Measurements from ENCODE around the gene APOL1. TPM values are rescaled to one million over a fixed set of nuclear protein-coding genes. Genes with fewer than 3 reads are reported as not detected.

APOL1 gene
- polyA plus RNA-seq, 2 of the 4 experiments (the other 2 are of a cell fraction) = 2.0 to 6.5 TPM

GRCh38 chr22:36291831-36292740, 39.2 kb downstream of the APOL1 start:
- H3K9me3 ChIP-seq = no peaks in the 10 kb centered on the region
- DNase-seq (ENCODE audit: low read depth in 1 of 2, low spot score in 1 of 2) (no peak), ATAC-seq (no peak; a peak in 2 of 6 replicates), FAIRE-seq (no peak)
- H3K4me3 ChIP-seq = no peak overlapping the region
- ChIA-PET POLR2A (no interaction called here), CTCF (interaction anchor here (0.6 to 3.8 kb wide), 4 partner anchors 10 to 178 kb away, joined by 3 to 18 read pairs (median 8); no protein-coding TSS in a partner anchor)
- no peak overlapping the region for H3K27ac ChIP-seq
- H3K4me2 ChIP-seq = no peak overlapping the region
- WGBS (ENCODE audit: missing lambda C conversion rate) = 92% methylated on average over 23 of the region's 29 CpGs
- no peaks in the 10 kb centered on the region for H3K4me1 ChIP-seq
- TF ChIP-seq CTCF (IDR thresholded peaks at IDR 0.05) (no peak), CHD2 (IDR thresholded peaks at IDR 0.05; ENCODE audit: low read length, partially characterized antibody) (no peak), HEYL (CRISPR knock-in tag; IDR thresholded peaks at IDR 0.05) (no peak), GATA3 (IDR thresholded peaks at IDR 0.05; ENCODE audit: borderline replicate concordance) (no peak), EHMT2 (IDR thresholded peaks at IDR 0.05; ENCODE audit: low read depth) (no peak), ZSCAN20 (CRISPR knock-in tag; IDR thresholded peaks at IDR 0.05) (no peak), RCOR1 (IDR thresholded peaks at IDR 0.05; ENCODE audit: low read depth, low read length) (no peak), HES2 (IDR thresholded peaks at IDR 0.05) (no peak), KDM1A (IDR thresholded peaks at IDR 0.05; ENCODE audit: low read depth) (no peak), MAFK (IDR thresholded peaks at IDR 0.05; ENCODE audit: partially characterized antibody) (no peak), POLR2AphosphoS2 (conservative IDR thresholded peaks at IDR 0.05; ENCODE audit: low read length) (no peak)

GRCh38 chr22:36292823-36293530, 40.0 kb downstream of the APOL1 start:
- no peak overlapping the region for H3K4me3 ChIP-seq
- TF ChIP-seq FOSL2 (IDR thresholded peaks at IDR 0.05) (no peak), FOSL2 (CRISPR knock-in tag; IDR thresholded peaks at IDR 0.05) (no peak), HEYL (CRISPR knock-in tag; IDR thresholded peaks at IDR 0.05) (no peak), RARB (CRISPR knock-in tag; IDR thresholded peaks at IDR 0.05) (no peak), CHD4 (IDR thresholded peaks at IDR 0.05; ENCODE audit: borderline replicate concordance) (no peak), NFE2L2 (conservative IDR thresholded peaks at IDR 0.05; ENCODE audit: low read length) (no peak), RNF2 (IDR thresholded peaks at IDR 0.05; ENCODE audit: borderline replicate concordance, low read depth) (no peak)
- H3K9me3 ChIP-seq = no peaks in the 10 kb centered on the region
- ChIA-PET CTCF (interaction anchor here (0.9 to 3.8 kb wide), 5 partner anchors 9 to 177 kb away, joined by 3 to 18 read pairs (median 4); partner anchors contain the start of gene APOL2), POLR2A (no interaction called here)
- H3K4me2 ChIP-seq = no peak overlapping the region
- WGBS (ENCODE audit: missing lambda C conversion rate) = 93% methylated on average over 6 of the region's 17 CpGs
- ATAC-seq = no peak
- no peak for FAIRE-seq
- H3K27ac ChIP-seq = no peak overlapping the region
- no peaks in the 10 kb centered on the region for H3K4me1 ChIP-seq
- DNase-seq (ENCODE audit: low read depth in 1 of 2, low spot score in 1 of 2) = no peak

- no peak for FAIRE-seq
- WGBS (ENCODE audit: missing lambda C conversion rate) = 91% methylated on average over 26 of the region's 26 CpGs
Measured at GRCh38 chr22:36293606-36294292, 40.8 kb downstream of the APOL1 start.

More at GRCh38 chr22:36293606-36294292, 40.8 kb downstream of the APOL1 start:
- ChIA-PET POLR2A (no interaction called here), CTCF (interaction anchor here (0.9 to 3.8 kb wide), 5 partner anchors 8 to 176 kb away, joined by 3 to 18 read pairs (median 4); partner anchors contain the start of gene APOL2)
- no peak overlapping the region for H3K4me3 ChIP-seq
- H3K4me1 ChIP-seq = no peaks in the 10 kb centered on the region
- ATAC-seq (no peak), DNase-seq (ENCODE audit: low read depth in 1 of 2, low spot score in 1 of 2) (no peak)
- H3K4me2 ChIP-seq = no peak overlapping the region
- TF ChIP-seq POLR2A (IDR thresholded peaks at IDR 0.05; ENCODE audit: low read length) (no peak), MAX (IDR thresholded peaks at IDR 0.05) (no peak), ZNF302 (CRISPR knock-in tag; IDR thresholded peaks at IDR 0.05) (no peak)
- H3K9me3 ChIP-seq = no peaks in the 10 kb centered on the region
- no peak overlapping the region for H3K27ac ChIP-seq
